ENCODE results near the gene NUAK1.

The NUAK1 gene

DNA sequence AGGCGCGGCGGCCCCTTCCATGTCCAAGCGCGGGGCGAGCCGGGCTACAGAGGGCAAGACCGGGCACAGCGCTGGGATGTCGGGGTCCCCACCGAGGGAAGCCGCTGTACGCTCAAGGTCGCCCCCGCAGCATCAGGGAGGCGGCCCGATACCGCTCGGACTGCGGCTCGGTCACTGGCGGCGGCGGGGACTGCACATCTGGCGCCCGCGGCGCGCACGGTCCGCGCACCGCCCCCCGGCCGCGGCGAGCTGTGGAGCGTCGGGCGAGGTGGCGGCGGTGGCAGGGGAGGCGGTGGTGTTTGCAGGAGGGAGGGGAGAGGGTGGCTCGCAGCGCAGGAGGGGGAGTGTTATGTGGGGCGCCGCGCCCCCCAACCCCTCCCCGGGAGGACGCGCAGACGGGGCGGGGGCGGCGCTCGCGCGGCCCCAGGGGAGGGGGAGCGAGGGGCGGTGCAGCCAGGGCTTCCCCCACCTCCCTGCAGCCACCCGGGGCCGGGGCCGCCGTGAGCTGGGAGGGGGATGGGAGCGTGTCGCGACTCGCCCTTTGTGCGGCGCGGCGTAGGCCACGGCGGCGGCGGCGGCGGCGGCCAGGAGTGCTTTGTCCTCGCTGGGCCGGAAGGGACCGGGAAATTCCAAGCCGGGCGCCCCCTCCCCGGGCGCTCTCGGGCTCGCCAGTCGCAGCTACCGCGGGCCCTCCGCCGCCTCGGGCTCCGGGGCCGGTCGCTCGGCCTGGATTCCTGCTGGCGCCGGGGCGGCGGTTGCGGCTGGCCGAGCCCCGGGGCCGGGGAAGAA, at the start of gene NUAK1:
Gene NUAK1, minus strand, starts transcription at position 322 of the 789 bp plus-strand sequence. Its CDS starts 301 bp downstream, at position 21.
- Histone ChIP-seq H3K4me1 (ENCODE audit: control insufficient read depth in 2 of 2, insufficient read depth in 2 of 2, low read length in 2 of 2) (peaks cover 4 to 7% of the 10 kb centered on the region in 2 donors), H3K27ac (ENCODE audit: low read depth in 2 of 2, low read length in 2 of 2) (peak within 1 kb of the TSS; percentile 71), H3K9ac (ENCODE audit: low read depth in 1 of 2, low read length in 2 of 2) (peak within 1 kb of the TSS; percentile 44 to 75), H3K4me3 (ENCODE audit: low read length in 2 of 2) (peak within 1 kb of the TSS; percentile 66 to 67), H3K27me3 (ENCODE audit: control insufficient read depth in 2 of 2, insufficient read depth in 2 of 2, low read length in 2 of 2) (peaks cover 7 to 11% of the 10 kb centered on the region in 2 donors), H3K36me3 (ENCODE audit: control insufficient read depth in 2 of 2, insufficient read depth in 2 of 2, low read length in 2 of 2) (no peaks in the 10 kb centered on the region), H3K9me3 (ENCODE audit: control insufficient read depth in 2 of 2, low read length in 2 of 2) (no peaks in the 10 kb centered on the region)

DNA sequence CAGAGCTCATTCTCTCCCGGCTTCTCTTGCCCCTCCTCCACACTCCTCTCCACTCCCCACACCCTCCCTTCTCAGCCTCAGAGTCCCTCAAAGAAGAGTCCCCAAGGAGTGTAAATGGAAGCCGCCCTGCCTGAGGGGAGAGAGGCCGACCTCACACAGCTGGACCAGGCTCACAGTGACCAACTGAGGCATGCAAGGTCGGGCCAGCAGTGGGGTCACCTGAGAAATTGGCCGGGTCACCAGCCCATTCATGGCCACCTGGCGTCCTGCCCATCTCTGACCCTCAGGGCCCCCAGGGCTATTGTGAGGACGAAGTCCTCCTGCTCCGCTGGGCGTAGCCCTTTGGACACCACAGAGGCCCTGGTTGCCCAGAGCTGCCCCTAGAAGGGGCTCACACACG, 49.5 kb upstream of the NUAK1 start:
- Histone ChIP-seq H3K9me3 (ENCODE audit: control insufficient read depth in 2 of 2, low read length in 2 of 2) (no peaks in the 10 kb centered on the region), H3K9ac (ENCODE audit: low read depth in 1 of 2, low read length in 2 of 2) (no peak overlapping the region), H3K4me3 (ENCODE audit: low read length in 2 of 2) (no peak overlapping the region), H3K36me3 (ENCODE audit: control insufficient read depth in 2 of 2, insufficient read depth in 2 of 2, low read length in 2 of 2) (no peaks in the 10 kb centered on the region), H3K27ac (ENCODE audit: low read depth in 2 of 2, low read length in 2 of 2) (no peak overlapping the region), H3K4me1 (ENCODE audit: control insufficient read depth in 2 of 2, insufficient read depth in 2 of 2, low read length in 2 of 2) (no peaks in the 10 kb centered on the region), H3K27me3 (ENCODE audit: control insufficient read depth in 2 of 2, insufficient read depth in 2 of 2, low read length in 2 of 2) (no peaks in the 10 kb centered on the region)

DNA sequence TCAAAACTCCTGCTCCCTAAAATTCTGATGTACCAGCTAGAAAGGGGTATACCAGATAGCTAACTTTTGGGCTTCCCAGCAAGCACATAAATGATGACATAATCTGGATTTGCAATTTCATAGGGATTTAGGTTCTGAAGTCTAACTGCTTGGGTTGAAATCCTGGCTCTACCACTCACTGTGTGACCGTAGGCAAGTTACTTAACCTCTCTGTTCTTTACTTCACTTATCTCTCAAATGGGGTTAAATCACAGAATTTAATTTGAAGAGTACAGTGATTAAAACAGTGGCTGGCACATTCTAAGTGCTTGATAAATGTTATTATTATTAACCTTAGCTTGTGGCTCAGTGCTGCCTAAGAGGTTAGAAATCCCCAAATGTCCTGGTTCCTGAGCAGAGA, 49.1 kb upstream of the NUAK1 start:
- no peak overlapping the region for H3K9ac ChIP-seq (ENCODE audit: low read depth in 1 of 2, low read length in 2 of 2)
- H3K27me3 ChIP-seq (ENCODE audit: control insufficient read depth in 2 of 2, insufficient read depth in 2 of 2, low read length in 2 of 2): no peaks in the 10 kb centered on the region
- no peak overlapping the region for H3K4me3 ChIP-seq (ENCODE audit: low read length in 2 of 2)
- H3K9me3 ChIP-seq (ENCODE audit: control insufficient read depth in 2 of 2, low read length in 2 of 2): no peaks in the 10 kb centered on the region
- H3K36me3 ChIP-seq (ENCODE audit: control insufficient read depth in 2 of 2, insufficient read depth in 2 of 2, low read length in 2 of 2): no peaks in the 10 kb centered on the region
- no peaks in the 10 kb centered on the region for H3K4me1 ChIP-seq (ENCODE audit: control insufficient read depth in 2 of 2, insufficient read depth in 2 of 2, low read length in 2 of 2)
- no peak overlapping the region for H3K27ac ChIP-seq (ENCODE audit: low read depth in 2 of 2, low read length in 2 of 2)

DNA sequence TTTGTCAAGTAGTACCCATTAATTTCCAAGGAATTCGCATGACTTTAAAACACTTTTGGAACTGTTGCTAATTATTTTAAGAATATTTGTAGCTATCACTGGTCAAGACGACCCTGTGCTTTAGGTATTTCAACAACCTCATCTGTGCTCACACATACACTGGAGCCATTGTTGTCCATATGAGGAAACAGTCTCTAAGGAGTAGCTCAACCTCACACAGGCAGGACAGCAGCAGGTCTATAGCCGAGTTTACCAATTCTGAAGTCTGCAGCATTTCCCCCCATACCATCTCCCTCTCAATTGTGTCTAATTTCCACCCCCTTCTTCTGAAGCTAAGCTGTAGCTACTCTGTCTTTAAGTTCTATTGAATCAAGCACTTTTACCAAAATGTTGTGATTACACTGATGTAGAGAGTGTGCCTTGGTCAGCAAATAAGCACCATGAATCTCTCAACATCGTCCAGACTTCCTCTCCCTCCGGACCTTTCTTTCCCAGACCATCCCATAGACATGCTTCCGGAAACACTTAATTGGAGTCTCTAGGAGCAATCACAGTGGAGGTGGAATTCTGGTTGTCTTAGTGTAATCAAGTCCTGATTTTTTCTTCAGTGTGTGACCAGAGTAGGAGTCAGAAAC, 48.5 kb upstream of the NUAK1 start:
- H3K9me3 ChIP-seq (ENCODE audit: control insufficient read depth in 2 of 2, low read length in 2 of 2): no peaks in the 10 kb centered on the region
- H3K4me3 ChIP-seq (ENCODE audit: low read length in 2 of 2): no peak overlapping the region
- no peaks in the 10 kb centered on the region for H3K27me3 ChIP-seq (ENCODE audit: control insufficient read depth in 2 of 2, insufficient read depth in 2 of 2, low read length in 2 of 2)

DNA sequence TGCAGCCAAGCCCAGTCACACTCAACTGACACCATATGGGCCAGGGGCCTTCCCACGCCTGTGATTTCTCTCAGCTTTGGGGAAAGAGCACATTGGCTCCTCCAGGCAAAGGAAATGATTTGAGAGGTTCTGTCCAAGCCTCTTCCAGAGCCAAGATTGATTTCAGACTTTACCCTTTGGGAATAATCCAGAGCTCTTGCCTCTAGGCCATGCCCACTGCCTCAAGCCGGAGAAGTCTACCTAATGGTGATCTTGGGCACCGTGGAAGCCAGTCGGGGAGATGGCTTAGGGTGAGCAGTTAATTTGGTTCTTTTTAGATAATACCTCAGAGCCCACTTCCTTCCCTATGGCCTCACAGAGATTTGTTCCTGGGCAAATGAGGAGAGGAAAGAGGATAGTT, 45.0 kb upstream of the NUAK1 start:
- H3K4me3 ChIP-seq (ENCODE audit: low read length in 2 of 2): no peak overlapping the region
- no peak overlapping the region for H3K9ac ChIP-seq (ENCODE audit: low read depth in 1 of 2, low read length in 2 of 2)
- H3K9me3 ChIP-seq (ENCODE audit: control insufficient read depth in 2 of 2, low read length in 2 of 2): no peaks in the 10 kb centered on the region
- H3K27ac ChIP-seq (ENCODE audit: low read depth in 2 of 2, low read length in 2 of 2): no peak overlapping the region
- H3K36me3 ChIP-seq (ENCODE audit: control insufficient read depth in 2 of 2, insufficient read depth in 2 of 2, low read length in 2 of 2): no peaks in the 10 kb centered on the region
- no peaks in the 10 kb centered on the region for H3K27me3 ChIP-seq (ENCODE audit: control insufficient read depth in 2 of 2, insufficient read depth in 2 of 2, low read length in 2 of 2)
- H3K4me1 ChIP-seq (ENCODE audit: control insufficient read depth in 2 of 2, insufficient read depth in 2 of 2, low read length in 2 of 2): no peaks in the 10 kb centered on the region

More for the DNA sequence above, 48.5 kb upstream of the NUAK1 start:
- no peaks in the 10 kb centered on the region for H3K4me1 ChIP-seq (ENCODE audit: control insufficient read depth in 2 of 2, insufficient read depth in 2 of 2, low read length in 2 of 2)
- no peak overlapping the region for H3K27ac ChIP-seq (ENCODE audit: low read depth in 2 of 2, low read length in 2 of 2)
- H3K36me3 ChIP-seq (ENCODE audit: control insufficient read depth in 2 of 2, insufficient read depth in 2 of 2, low read length in 2 of 2): no peaks in the 10 kb centered on the region
- no peak overlapping the region for H3K9ac ChIP-seq (ENCODE audit: low read depth in 1 of 2, low read length in 2 of 2)

DNA sequence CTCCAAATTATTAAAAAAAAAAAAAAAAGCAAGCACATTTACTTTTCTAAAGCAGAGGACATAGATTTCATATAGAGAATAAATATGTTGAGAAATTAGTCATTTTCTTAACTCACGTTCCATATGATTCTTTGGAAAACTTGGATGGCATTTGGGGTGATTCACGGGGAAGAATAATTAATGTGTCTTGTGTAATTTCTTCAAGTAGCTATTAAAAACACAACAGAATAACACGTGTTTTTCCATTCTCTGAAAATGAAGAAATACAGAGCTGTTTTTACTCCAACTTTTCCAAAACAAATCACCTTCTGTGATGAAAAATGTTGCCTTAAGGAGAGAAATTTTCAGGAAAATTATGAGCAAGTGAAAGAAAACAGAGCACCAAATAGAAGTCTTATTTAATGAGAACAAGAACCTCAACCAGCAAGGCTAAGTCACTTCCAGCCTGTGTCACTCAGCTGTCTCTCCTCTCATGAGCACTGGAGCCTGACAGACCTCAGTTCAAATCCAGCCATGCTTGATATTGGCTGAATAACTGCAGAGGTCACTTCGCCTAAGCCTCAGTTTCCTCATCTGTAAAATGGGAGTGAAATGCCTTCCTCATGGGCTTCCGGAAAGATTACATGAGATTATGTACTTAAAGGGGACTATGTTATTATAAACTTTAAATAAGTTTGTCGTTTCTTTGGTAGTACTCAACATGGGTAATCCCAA, 42.8 kb upstream of the NUAK1 start:
- Histone ChIP-seq H3K27me3 (ENCODE audit: control insufficient read depth in 2 of 2, insufficient read depth in 2 of 2, low read length in 2 of 2) (no peaks in the 10 kb centered on the region), H3K9me3 (ENCODE audit: control insufficient read depth in 2 of 2, low read length in 2 of 2) (no peaks in the 10 kb centered on the region), H3K9ac (ENCODE audit: low read depth in 1 of 2, low read length in 2 of 2) (no peak overlapping the region), H3K36me3 (ENCODE audit: control insufficient read depth in 2 of 2, insufficient read depth in 2 of 2, low read length in 2 of 2) (no peaks in the 10 kb centered on the region), H3K27ac (ENCODE audit: low read depth in 2 of 2, low read length in 2 of 2) (no peak overlapping the region), H3K4me1 (ENCODE audit: control insufficient read depth in 2 of 2, insufficient read depth in 2 of 2, low read length in 2 of 2) (no peaks in the 10 kb centered on the region), H3K4me3 (ENCODE audit: low read length in 2 of 2) (no peak overlapping the region)

DNA sequence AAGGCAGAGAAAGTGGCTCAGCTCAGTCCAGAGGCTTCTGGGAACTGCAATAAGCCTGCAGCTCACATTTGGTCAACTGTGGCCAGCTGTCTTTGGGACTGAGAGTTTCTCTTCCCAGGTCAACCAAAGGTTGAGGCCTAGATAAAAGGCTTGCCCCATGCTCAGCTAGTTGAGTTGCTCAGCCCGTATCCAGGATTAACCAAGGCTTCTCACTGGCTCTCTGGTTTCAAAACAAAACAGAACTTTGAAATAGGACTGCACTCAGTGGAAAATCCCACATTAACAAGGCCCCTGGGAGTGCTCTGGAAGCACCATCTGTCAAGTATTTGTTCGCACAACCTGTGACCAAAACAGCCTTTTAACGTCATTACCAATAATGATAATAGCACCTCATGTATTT, 40.3 kb upstream of the NUAK1 start:
- H3K9me3 ChIP-seq (ENCODE audit: control insufficient read depth in 2 of 2, low read length in 2 of 2): no peaks in the 10 kb centered on the region
- H3K27ac ChIP-seq (ENCODE audit: low read depth in 2 of 2, low read length in 2 of 2): peak overlapping the region in 1 of 2 donors; percentile 3
- no peak overlapping the region for H3K4me3 ChIP-seq (ENCODE audit: low read length in 2 of 2)
- H3K9ac ChIP-seq (ENCODE audit: low read depth in 1 of 2, low read length in 2 of 2): no peak overlapping the region
- no peaks in the 10 kb centered on the region for H3K4me1 ChIP-seq (ENCODE audit: control insufficient read depth in 2 of 2, insufficient read depth in 2 of 2, low read length in 2 of 2)
- no peaks in the 10 kb centered on the region for H3K36me3 ChIP-seq (ENCODE audit: control insufficient read depth in 2 of 2, insufficient read depth in 2 of 2, low read length in 2 of 2)
- H3K27me3 ChIP-seq (ENCODE audit: control insufficient read depth in 2 of 2, insufficient read depth in 2 of 2, low read length in 2 of 2): no peaks in the 10 kb centered on the region

DNA sequence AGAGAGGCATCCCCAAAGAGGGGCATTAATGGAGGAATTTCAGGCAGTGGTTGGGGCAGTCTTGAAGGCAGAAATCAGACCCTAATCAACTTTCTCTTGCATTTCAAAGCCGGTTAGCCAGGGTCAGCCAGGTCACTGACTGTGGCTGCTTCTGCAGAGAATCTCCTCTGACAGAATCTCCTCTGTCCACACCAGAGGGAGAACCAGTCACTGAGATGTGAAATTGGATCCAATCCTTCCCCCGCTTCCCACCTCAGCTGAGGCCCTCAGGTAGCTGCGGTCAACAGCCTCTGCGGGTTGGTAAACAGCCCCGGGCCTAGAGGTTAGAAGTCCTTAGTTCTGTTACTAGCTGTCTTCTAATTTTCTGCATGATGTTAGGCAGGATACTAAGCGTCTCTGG, 39.8 kb upstream of the NUAK1 start:
- no peaks in the 10 kb centered on the region for H3K4me1 ChIP-seq (ENCODE audit: control insufficient read depth in 2 of 2, insufficient read depth in 2 of 2, low read length in 2 of 2)
- no peak overlapping the region for H3K4me3 ChIP-seq (ENCODE audit: low read length in 2 of 2)
- H3K36me3 ChIP-seq (ENCODE audit: control insufficient read depth in 2 of 2, insufficient read depth in 2 of 2, low read length in 2 of 2): no peaks in the 10 kb centered on the region
- no peaks in the 10 kb centered on the region for H3K9me3 ChIP-seq (ENCODE audit: control insufficient read depth in 2 of 2, low read length in 2 of 2)
- H3K27me3 ChIP-seq (ENCODE audit: control insufficient read depth in 2 of 2, insufficient read depth in 2 of 2, low read length in 2 of 2): no peaks in the 10 kb centered on the region
- H3K9ac ChIP-seq (ENCODE audit: low read depth in 1 of 2, low read length in 2 of 2): no peak overlapping the region
- H3K27ac ChIP-seq (ENCODE audit: low read depth in 2 of 2, low read length in 2 of 2): peak overlapping the region in 1 of 2 donors; percentile 3

DNA sequence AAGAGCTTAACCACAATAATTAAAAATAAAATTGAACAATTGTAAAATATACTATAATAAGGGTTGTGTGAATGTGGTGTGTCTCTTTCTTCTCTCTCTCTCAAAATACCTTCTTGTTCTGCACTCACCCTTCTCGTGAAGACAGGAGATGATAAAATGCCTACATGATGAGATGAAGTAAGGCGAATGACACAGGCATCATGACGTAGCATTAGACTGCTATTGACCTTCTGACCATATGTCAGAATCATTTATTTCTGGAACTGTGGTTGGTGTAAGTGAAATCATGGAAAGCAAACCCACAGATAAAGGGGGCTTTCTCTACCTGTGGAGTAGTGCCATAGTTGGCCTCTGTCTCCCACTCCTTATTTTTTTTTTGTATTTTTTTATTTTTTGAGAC, 37.8 kb upstream of the NUAK1 start:
- H3K27ac ChIP-seq (ENCODE audit: low read depth in 2 of 2, low read length in 2 of 2): no peak overlapping the region
- H3K9me3 ChIP-seq (ENCODE audit: control insufficient read depth in 2 of 2, low read length in 2 of 2): no peaks in the 10 kb centered on the region
- H3K4me3 ChIP-seq (ENCODE audit: low read length in 2 of 2): no peak overlapping the region
- H3K36me3 ChIP-seq (ENCODE audit: control insufficient read depth in 2 of 2, insufficient read depth in 2 of 2, low read length in 2 of 2): no peaks in the 10 kb centered on the region
- H3K27me3 ChIP-seq (ENCODE audit: control insufficient read depth in 2 of 2, insufficient read depth in 2 of 2, low read length in 2 of 2): peaks cover 0 to 6% of the 10 kb centered on the region in 2 donors
- H3K9ac ChIP-seq (ENCODE audit: low read depth in 1 of 2, low read length in 2 of 2): no peak overlapping the region
- H3K4me1 ChIP-seq (ENCODE audit: control insufficient read depth in 2 of 2, insufficient read depth in 2 of 2, low read length in 2 of 2): no peaks in the 10 kb centered on the region

DNA sequence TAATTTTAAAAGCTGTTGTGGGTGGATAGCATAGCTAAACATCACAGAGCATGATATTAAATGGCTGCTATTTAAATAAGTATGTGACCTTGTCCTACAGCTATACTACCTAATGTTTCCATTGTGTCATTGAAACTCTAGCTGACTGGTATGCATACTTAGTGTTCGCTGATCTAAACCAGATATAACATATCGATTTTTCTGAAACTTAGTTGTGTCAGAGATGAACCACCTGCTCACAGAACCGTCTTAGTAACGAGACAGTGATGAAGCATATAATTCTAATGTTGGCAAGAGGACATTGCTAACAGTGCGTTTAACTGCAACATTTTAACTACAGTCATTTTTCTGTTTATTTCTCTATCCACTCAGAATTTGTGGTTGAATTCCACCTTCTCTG, 36.1 kb upstream of the NUAK1 start:
- H3K4me1 ChIP-seq (ENCODE audit: control insufficient read depth in 2 of 2, insufficient read depth in 2 of 2, low read length in 2 of 2): no peaks in the 10 kb centered on the region
- H3K27me3 ChIP-seq (ENCODE audit: control insufficient read depth in 2 of 2, insufficient read depth in 2 of 2, low read length in 2 of 2): peaks cover 0 to 6% of the 10 kb centered on the region in 2 donors
- no peaks in the 10 kb centered on the region for H3K36me3 ChIP-seq (ENCODE audit: control insufficient read depth in 2 of 2, insufficient read depth in 2 of 2, low read length in 2 of 2)
- H3K9ac ChIP-seq (ENCODE audit: low read depth in 1 of 2, low read length in 2 of 2): no peak overlapping the region
- no peak overlapping the region for H3K4me3 ChIP-seq (ENCODE audit: low read length in 2 of 2)
- H3K9me3 ChIP-seq (ENCODE audit: control insufficient read depth in 2 of 2, low read length in 2 of 2): no peaks in the 10 kb centered on the region
- no peak overlapping the region for H3K27ac ChIP-seq (ENCODE audit: low read depth in 2 of 2, low read length in 2 of 2)

All from mucosa of rectum (tissue), 2 donors.